ENCODE measurements around the gene PARP9.

GRCh38 chr3:122506450-122506849 lies 57.6 kb downstream of the PARP9 start:
- TF ChIP-seq CTCF (IDR thresholded peaks at IDR 0.05) (no peak), ATF3 (CRISPR knock-in tag; conservative IDR thresholded peaks at IDR 0.05) (no peak), CBFB (CRISPR knock-in tag; IDR thresholded peaks at IDR 0.05; ENCODE audit: low read depth) (no peak), ELF4 (CRISPR knock-in tag; IDR thresholded peaks at IDR 0.05; ENCODE audit: low read depth) (no peak), FOXK1 (CRISPR knock-in tag; IDR thresholded peaks at IDR 0.05) (no peak), KAT7 (CRISPR knock-in tag; IDR thresholded peaks at IDR 0.05; ENCODE audit: borderline replicate concordance) (no peak)

All from WTC11 (cell line).